Fibroblast of skin of left biceps (primary cell): Measurements from ENCODE around the gene GLCE.
"Not testable (repeated sequence)": the region's sequence is repeated elsewhere in the genome, so short reads cannot be mapped to it uniquely, and the experiment has no call there.

Experiments
- DNase-seq, 2 experiments: peaks; one replicate each; pipeline ENCODE4 v3.0.0-alpha.2; 2013; ENCODE audit warnings: low read depth in 2 of 2

The GLCE gene

DNA sequence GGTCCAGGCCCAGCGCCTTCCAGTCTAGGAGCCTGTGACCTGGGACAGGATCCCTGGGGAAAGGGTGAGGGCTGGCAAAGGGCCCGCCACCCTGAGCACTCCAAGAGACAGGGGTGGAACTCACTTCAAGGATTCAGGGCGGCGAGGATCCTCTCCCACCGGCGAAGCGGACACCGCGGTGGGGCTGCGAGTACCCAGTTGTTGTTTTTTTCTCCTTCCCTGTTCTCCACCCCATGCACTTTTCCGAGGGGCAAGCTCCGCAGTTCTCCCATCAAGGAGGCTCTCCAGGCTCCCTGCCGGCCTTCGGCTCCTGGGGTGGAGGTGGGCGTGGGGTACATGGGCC, 137.9 kb downstream of the GLCE start:
- DNase-seq = no peak

- no peak for DNase-seq
Measured at GRCh38 chr15:69298697-69299441, 138.4 kb downstream of the GLCE start, which contains the start of gene PAQR5. PAQR5 (plus strand) TSS chr15:69298912; CDS start chr15:69360081, 61,169 bp downstream.

GRCh38 chr15:69299451-69299886, 139.0 kb downstream of the GLCE start:
- DNase-seq = no peak

- no peak for DNase-seq
Measured at GRCh38 chr15:69299943-69300588, 139.6 kb downstream of the GLCE start.

- DNase-seq = not testable (repeated sequence)
Measured at GRCh38 chr15:69301101-69301500, 140.7 kb downstream of the GLCE start.

DNA sequence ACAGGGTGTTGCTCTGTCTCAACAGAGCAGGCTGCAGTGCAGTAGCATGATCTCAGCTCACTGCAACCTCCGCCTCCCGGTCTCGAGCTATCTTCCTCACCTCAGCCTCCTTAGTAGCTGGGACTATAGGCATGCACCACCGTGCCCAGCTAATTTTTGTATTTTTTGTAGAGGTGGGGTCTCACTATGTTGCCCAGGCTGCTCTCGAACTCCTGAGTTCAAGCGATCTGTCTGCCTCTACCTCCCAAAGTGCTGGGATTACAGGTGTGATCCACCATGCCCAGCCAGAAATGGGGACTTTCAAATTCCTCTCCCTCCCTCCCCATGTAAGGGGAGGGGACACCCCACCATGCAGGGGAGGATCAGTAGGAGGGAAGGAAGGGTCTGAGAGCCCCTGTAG, 141.7 kb downstream of the GLCE start:
- DNase-seq = not testable (repeated sequence)

DNA sequence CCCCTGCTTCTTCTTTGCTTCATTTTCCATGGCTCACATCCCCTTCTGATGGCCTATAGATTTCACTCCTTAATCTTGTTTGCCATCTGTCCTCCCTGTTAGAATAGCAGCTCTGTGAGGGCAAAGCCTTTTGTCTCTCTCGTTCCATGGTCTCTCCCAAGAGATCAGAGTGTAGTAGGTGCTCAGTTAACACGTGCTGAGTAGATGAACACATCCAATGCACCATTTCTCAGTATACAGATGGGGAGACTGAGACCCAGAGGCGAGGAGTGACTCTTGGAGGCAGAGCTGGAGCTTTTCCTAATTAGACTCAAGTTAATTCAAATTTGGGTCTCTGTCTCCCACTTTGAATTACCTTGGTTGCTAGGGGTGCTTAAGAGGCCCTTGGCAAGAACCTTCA, 142.5 kb downstream of the GLCE start:
- DNase-seq = no peak

DNA sequence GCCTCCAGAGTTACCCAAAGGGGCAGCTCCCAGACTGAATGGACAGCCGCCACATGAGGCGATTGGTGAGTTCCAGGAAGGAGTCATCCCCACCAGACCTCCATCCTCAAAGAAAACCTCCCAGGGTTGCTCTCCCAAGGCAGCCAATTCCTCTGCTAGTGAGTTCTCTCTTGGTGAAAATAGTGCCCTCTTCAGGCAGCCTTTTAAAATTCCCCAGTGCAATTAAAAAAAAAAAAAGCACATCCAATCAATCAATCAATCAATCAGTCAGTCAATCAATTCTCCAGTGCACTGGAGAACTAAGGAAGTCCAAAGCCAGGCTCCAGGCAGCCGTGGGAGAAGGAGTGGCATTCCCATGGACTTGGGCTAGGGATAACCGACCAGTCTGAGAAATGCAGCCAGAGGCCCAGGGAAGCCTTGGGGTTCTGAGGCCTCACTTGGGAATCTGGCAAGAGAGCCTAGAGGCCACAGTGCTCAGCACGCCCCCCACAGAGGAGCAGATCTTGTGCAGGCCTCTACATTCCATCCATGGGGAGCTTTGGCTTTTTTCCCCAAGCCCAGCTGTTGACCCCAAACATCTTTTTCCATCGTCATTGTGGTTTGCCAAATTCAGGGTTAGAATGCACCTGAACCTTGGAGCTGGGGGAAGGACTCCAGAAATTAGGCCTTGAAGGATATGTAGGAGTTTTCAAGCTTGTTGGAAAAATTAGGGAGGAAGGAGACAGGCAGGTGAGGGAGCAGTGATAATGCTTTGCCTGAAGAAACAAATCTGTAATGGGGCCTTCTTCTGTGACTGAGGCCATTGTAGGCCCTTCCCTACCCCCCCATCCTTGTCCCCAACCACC, 143.1 kb downstream of the GLCE start:
- no peak for DNase-seq

DNA sequence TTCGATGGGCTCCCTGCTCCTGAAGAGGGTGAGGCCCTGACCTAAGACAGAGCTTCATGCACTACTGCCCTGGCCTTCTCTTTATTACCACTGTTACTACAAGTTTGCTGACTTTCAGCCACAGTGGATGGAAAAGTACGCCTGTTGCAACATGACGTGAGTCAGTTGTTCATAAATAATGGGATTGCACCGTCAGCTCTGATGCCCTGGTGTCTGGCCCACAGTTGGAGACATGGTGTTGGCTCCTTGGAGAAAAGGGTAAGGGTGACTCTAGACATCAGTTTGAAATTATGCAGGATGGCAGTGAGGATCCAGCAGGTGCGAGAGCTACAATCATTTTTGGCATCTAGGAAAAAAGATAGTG, 143.7 kb downstream of the GLCE start:
- DNase-seq = no peak

DNA sequence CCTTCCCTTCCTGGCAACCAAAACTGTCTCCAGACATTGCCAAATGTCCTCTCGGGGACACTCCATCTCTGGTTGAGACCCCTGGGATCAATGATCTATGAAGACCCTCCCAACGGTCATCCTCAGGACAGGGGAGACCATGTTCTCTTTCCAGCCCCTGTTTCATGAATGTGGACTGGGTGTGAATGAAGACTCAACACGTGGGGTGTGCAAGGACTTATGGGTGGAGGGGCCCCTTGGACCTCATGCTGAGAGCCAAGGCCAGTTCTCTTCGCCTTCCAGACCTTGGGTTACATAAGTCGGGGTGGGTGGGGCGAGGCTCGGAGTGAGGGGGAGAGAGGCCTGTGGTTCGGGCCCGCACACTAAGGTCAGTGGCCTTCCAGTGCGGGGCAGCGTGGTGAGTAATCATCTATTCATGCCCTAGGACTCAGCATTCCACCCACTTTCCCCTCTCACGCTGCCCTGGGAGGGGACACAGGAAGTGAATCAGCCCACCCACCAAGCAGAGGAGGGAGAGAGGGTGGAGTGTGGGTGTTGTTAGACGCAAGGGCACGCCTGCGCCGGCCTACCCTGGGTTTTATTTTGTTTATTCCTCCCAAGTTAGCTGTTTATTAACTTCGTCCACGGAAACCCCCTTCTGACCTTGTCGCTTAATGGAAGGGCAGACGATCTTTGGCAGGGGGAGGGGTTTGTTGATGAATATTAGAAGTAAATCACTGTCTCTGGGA, 144.9 kb downstream of the GLCE start:
- peak in 1 of 2 experiments; percentile 17 for DNase-seq

- DNase-seq = no peak
Measured at GRCh38 chr15:69305933-69306568, 145.6 kb downstream of the GLCE start.

GRCh38 chr15:69307939-69308338, 147.5 kb downstream of the GLCE start:
- no peak for DNase-seq

DNA sequence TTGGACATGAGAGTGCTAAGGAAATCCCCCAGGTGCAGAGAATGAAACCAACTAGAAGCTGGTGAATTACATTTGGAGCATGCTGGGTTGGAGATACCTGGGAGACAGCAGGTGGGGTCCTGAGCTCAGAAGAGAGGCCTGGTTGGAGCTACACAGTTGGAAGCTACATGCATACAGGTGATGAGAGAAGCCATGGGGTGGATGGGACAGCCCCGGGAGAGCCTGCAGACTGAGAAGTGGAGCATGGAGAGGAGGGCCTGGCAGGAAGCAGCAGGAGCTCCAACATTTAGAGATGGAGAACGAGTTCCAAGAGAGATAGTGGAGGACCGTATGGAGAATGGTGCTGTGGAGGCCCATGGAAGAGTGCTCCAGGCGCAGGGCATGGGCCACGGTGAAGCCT, 148.5 kb downstream of the GLCE start:
- DNase-seq = no peak

GRCh38 chr15:69311319-69311721, 150.9 kb downstream of the GLCE start:
- DNase-seq = no peak

- DNase-seq = no peak
Measured at GRCh38 chr15:69313432-69314000, 153.1 kb downstream of the GLCE start.

GRCh38 chr15:69314131-69314530, 153.7 kb downstream of the GLCE start:
- DNase-seq = no peak

DNA sequence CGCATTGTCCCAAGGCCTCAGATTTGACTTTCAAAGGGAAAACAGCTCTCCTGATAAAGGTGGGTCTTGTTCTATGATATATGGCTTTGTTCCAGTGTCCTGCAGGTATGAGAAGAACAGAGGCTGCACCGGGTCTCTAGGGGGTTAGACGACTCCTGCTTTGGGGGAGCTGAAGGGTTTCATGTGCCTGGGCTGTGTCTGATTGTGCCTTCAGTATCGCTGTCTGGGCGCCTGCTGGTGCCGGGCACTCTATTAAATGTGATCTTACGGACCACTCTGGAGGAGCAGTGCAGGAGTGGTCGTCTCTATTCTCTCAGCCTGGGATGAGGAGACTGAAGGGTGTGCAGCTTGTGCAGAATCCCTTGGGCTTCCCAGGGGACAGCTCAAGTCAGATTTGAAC, 154.3 kb downstream of the GLCE start:
- no peak for DNase-seq

DNA sequence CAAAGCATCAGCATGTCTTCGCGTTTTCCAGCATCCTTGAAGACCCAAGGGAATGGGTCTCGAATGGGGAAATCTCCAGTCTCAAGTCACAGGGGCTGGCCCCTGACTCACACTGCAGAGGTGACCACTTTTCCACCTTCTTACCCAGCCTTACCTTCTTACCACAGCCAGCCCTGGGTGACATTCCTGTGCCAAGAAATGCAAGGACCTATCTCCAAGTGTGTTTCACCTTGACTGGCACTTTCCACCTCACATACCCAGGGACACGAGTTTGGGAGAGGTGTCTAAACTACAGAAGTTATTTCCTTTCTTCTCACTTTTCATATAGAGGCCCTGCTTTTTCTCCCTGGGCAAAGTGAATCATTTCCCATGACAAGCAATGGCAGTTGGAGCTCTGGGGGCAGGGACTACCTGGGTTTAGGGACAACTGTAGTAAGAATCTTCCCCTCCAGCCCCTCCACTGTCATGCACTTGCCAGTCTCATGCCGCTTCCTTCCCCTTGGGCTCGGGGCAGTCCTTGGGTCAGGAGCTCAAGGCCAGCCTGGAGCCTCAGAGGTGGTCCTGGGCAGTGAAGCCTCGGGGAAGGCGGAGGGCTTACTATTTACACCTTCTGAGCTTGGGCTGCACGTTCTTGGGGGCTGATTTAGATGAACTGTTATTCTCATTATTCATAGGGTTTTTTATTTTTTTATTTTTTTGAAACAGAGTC, 155.1 kb downstream of the GLCE start:
- no peak for DNase-seq

DNA sequence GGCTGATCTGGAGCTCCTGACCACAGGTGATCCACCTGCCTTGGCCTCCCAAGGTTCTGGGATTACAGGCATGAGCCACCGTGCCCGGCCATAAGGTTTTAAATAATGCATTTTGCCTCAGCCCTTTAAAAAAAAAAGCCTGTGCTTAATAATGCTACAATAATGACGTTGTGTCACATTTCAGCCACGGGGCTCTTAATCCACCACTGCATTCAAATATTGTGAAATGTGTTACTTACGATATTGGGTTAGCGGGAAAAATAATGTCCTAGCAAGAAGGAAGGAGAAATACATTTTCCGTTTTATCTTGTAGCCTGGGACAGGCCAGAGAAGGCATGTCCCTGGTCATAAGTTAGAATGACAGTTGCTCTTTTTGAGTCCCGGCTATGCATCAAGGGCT, 155.9 kb downstream of the GLCE start:
- DNase-seq = no peak

DNA sequence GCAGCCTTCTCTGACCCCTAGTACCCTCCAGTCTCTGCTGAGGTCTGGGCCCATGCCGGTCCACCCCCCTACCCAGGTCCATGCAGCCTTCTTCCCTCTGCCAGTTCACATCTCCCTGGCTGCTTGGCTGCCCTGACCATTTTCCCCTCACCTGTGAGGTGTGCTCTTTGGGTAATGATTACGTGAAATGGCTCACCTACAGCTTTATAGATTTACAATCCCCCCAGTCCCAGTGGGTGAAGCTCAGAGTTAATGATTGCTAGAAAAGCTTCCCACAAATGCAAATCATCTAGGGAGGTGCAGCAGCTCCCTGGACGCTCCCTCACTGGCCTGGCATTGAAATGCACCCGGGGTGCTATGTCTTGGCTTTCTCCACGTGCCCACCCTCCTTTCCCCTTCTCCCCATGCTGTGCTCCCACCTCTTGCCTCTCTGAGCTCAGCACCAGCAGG, 157.0 kb downstream of the GLCE start:
- DNase-seq = no peak
